HL-60 (cell line): ENCODE measurements around the gene HABP2.

Experiments
- GABPA ChIP-seq: IDR thresholded peaks from 2 replicates; pipeline ENCODE4 v1.6.1; 2012; ENCODE audit warnings: low read depth
- POLR2AphosphoS5 ChIP-seq: IDR thresholded peaks from 2 replicates; pipeline ENCODE4 v1.6.1; 2012; ENCODE audit warnings: low read depth
- SPI1 ChIP-seq: IDR thresholded peaks from 2 replicates; pipeline ENCODE4 v1.6.1; 2012; ENCODE audit warnings: low read depth, mild to moderate bottlenecking, borderline replicate concordance
- TF ChIP-seq, protein P1 (sequence below): IDR thresholded peaks from one replicate; pipeline ENCODE4 v1.5.1; 2011; ENCODE audit warnings: low read length, control low read depth, inconsistent platforms; ENCODE audit not compliant: insufficient read depth
- TF ChIP-seq, protein P2 (sequence below): IDR thresholded peaks from 2 replicates; pipeline ENCODE4 v1.6.1; 2012; ENCODE audit warnings: low read depth; ENCODE audit not compliant: insufficient replicate concordance

DNA sequence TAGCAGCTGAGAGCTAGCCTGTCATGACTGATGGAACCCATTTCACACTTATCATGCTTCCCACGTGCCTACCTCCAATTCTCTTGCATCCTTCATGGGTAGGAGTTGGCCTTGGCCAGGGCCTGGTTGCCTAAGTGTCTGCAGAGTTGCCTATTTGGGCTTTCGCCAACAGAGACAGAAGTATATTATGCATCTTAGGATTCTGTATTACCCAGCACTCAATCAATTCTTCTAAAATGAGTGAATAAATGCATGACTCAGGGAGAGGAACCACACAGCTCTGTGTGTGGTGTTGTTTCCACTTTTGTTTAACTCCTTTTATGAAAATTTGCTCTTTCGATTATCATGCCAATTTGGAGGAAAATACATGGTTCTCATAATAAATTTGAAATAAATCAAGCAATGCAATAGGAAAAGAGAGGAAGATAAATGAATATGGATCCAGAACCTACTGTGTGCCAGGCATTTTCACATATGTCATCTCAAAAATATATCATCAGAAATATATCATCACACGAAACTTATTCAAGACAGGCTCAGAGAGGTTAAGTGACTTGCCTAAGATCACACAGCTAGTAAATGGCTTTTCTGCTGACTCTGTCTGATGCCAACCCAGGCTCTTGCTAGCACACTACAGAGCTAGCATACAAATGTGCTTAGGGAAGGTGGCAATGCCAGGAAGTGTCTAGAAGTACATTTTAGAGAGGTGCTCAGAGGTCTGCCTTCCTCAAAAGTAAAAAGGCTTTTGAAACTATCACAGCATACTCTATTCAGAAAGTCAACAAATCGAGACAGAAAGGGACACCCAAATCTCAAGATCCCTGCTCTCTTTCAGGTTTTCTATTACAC lies 9.5 kb upstream of the HABP2 start:
- TF ChIP-seq, protein P1, sequence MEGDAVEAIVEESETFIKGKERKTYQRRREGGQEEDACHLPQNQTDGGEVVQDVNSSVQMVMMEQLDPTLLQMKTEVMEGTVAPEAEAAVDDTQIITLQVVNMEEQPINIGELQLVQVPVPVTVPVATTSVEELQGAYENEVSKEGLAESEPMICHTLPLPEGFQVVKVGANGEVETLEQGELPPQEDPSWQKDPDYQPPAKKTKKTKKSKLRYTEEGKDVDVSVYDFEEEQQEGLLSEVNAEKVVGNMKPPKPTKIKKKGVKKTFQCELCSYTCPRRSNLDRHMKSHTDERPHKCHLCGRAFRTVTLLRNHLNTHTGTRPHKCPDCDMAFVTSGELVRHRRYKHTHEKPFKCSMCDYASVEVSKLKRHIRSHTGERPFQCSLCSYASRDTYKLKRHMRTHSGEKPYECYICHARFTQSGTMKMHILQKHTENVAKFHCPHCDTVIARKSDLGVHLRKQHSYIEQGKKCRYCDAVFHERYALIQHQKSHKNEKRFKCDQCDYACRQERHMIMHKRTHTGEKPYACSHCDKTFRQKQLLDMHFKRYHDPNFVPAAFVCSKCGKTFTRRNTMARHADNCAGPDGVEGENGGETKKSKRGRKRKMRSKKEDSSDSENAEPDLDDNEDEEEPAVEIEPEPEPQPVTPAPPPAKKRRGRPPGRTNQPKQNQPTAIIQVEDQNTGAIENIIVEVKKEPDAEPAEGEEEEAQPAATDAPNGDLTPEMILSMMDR: no peak
- TF ChIP-seq SPI1 (no peak), POLR2AphosphoS5 (no peak), GABPA (no peak)
- TF ChIP-seq, protein P2, sequence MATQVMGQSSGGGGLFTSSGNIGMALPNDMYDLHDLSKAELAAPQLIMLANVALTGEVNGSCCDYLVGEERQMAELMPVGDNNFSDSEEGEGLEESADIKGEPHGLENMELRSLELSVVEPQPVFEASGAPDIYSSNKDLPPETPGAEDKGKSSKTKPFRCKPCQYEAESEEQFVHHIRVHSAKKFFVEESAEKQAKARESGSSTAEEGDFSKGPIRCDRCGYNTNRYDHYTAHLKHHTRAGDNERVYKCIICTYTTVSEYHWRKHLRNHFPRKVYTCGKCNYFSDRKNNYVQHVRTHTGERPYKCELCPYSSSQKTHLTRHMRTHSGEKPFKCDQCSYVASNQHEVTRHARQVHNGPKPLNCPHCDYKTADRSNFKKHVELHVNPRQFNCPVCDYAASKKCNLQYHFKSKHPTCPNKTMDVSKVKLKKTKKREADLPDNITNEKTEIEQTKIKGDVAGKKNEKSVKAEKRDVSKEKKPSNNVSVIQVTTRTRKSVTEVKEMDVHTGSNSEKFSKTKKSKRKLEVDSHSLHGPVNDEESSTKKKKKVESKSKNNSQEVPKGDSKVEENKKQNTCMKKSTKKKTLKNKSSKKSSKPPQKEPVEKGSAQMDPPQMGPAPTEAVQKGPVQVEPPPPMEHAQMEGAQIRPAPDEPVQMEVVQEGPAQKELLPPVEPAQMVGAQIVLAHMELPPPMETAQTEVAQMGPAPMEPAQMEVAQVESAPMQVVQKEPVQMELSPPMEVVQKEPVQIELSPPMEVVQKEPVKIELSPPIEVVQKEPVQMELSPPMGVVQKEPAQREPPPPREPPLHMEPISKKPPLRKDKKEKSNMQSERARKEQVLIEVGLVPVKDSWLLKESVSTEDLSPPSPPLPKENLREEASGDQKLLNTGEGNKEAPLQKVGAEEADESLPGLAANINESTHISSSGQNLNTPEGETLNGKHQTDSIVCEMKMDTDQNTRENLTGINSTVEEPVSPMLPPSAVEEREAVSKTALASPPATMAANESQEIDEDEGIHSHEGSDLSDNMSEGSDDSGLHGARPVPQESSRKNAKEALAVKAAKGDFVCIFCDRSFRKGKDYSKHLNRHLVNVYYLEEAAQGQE: no peak
